GM21737 (cell line): Measurements from ENCODE around the gene HFE.
A peak's percentile ranks its signal among the peaks of the same experiment; 100 is the strongest.
"Not testable (repeated sequence)": the region's sequence is repeated elsewhere in the genome, so short reads cannot be mapped to it uniquely, and the experiment has no call there.

Experiments
- ATAC-seq: cut with Tn5 transposase; IDR thresholded peaks from one replicate; pipeline ENCODE4 v1.9.1; 2021; ENCODE audit warnings: mild to moderate bottlenecking, moderate library complexity; ENCODE audit not compliant: unreplicated experiment

The HFE gene, protein sequence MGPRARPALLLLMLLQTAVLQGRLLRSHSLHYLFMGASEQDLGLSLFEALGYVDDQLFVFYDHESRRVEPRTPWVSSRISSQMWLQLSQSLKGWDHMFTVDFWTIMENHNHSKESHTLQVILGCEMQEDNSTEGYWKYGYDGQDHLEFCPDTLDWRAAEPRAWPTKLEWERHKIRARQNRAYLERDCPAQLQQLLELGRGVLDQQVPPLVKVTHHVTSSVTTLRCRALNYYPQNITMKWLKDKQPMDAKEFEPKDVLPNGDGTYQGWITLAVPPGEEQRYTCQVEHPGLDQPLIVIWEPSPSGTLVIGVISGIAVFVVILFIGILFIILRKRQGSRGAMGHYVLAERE

DNA sequence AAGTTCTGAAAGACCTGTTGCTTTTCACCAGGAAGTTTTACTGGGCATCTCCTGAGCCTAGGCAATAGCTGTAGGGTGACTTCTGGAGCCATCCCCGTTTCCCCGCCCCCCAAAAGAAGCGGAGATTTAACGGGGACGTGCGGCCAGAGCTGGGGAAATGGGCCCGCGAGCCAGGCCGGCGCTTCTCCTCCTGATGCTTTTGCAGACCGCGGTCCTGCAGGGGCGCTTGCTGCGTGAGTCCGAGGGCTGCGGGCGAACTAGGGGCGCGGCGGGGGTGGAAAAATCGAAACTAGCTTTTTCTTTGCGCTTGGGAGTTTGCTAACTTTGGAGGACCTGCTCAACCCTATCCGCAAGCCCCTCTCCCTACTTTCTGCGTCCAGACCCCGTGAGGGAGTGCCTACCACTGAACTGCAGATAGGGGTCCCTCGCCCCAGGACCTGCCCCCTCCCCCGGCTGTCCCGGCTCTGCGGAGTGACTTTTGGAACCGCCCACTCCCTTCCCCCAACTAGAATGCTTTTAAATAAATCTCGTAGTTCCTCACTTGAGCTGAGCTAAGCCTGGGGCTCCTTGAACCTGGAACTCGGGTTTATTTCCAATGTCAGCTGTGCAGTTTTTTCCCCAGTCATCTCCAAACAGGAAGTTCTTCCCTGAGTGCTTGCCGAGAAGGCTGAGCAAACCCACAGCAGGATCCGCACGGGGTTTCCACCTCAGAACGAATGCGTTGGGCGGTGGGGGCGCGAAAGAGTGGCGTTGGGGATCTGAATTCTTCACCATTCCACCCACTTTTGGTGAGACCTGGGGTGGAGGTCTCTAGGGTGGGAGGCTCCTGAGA lies at the start of gene HFE:
Gene HFE (plus strand): TSS at position 146 of the 832 bp plus-strand sequence. CDS start 12 bp downstream, at position 158.
- peak; percentile 48 for ATAC-seq

DNA sequence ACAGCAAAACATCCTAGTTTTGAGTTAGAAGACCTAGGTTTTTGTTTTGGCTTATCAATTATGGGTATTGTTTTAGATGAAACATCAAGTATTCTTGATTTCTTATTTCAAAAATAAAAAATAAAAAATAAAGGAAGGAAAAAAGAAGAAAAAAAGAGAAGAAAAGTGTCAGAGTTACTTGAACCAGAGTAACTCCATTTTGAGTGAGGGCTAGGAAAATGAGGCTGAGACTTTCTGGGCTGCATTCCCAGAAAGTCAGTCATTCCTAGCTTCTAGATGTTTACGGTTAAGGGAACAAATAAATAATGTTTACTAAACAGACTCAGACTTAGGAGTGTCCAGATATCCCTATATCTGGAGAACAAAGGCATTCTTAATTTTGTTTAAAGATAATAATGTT lies 45.3 kb upstream of the HFE start:
- ATAC-seq: no peak

DNA sequence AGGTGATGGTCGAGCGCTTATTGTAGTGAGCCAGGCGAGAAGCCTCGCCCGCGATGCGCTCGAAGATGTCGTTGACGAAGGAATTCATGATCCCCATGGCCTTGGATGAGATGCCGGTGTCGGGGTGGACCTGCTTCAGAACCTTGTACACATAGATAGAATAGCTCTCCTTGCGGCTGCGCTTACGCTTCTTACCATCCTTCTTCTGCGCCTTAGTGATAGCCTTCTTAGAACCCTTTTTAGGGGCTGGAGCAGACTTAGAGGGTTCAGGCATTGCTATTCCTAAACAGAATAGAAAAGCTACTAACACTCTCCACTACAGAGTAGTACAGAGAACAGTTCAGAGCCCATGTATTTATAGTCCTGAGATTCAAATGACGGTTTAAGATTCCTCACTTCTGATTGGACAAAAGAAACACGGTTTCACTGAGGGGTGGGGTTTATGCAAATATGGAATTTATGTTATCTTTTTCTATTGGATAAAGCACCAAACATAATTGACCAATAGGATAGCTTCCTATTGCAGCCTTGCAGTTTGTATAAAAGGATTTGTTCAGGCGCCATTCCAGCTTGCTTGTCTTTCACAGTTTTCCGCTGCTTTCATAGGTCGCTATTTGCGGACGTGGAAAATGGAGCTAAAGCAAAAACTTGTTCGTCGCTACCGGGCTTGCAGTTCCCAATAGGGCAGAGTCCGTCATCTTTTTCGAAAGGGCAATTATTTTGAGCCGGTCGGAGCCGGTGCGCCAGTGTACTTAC lies 43.7 kb upstream of the HFE start:
- ATAC-seq: peak; percentile 58

DNA sequence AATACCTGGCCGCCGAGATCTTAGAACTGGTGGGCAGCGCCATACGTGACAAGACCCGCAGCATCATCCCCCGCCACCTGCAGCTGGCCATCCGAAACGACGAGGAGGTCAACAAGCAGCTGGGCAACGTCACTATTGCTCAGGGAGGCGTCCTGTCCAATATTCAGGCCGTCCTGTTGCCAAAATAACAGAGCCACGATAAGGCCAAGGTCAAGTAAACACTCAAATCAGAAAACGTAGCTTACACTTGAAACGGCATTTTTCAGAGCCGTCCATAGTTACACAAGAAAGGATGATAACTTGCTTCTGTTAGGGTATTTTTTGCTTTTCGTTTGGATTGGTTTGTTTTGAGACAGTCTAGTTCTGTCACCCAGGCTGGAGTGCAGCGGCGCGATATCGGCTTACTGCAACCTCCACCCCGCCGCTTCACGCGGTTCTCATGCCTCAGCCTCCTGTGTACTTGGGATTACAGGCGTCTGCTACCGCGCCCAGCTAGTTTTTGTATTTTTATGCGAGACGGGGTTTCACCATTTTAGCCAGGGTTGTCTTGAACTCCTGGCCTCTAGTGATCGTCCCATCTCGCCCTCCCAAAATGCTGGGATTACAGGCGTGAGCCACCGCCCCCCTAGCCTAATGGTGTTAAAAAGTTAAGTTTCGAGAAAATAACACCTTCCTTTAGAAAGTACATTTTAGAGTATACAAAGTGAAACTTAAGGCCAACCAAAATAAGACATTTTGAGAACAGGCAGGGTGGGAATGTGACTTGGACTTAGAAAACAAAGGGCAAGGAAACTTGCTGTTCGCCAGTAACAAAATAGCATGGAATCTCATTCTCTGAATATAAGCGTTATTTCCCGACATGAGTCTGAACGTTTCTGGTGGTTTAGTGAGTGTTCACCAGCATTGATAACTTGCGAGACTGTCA lies 42.8 kb upstream of the HFE start:
- ATAC-seq: peak; percentile 18

DNA sequence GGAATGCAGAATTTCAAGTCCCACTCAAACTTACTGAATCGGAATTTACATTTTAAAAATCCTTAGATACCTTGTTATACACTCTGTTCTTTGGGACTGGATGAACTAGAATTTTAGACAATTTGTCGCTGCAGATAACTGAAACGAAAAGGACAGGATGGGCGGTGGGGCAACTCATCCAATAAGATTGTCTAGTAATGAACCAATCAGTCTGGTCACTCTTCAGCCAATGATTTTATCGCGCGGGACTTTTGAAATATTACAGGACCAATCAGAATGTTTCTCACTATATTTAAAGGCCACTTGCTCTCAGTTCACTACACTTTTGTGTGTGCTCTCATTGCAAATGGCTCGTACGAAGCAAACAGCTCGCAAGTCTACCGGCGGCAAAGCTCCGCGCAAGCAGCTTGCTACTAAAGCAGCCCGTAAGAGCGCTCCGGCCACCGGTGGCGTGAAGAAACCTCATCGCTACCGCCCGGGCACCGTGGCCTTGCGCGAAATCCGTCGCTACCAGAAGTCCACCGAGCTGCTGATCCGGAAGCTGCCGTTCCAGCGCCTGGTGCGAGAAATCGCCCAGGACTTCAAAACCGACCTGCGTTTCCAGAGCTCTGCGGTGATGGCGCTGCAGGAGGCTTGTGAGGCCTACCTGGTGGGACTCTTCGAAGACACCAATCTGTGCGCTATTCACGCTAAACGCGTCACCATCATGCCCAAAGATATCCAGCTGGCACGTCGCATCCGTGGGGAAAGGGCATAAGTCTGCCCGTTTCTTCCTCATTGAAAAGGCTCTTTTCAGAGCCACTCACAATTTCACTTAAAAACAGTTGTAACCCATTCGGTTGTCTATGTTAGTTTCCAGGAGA lies 41.9 kb upstream of the HFE start:
- ATAC-seq: peak; percentile 47

DNA sequence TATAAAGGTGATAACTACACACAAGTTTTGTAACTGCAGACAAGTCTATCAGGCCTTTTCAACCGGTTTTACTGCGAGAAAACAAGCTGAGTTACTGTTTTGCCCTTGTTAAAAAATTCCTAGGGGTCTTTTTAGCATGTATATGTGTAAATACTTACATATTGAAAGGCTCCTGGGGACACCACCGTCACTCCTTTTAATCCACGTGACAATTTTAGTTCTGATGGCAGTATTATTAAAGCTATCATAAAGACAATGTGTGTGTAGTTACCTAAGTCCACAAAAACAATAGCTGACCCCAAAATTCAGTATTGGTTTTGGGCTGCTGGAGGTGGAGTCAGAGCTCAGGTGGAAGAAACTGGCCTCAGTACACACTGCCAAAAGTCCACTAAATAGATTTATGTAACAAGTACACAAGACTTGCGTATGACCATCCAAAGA lies 41.3 kb upstream of the HFE start:
- no peak for ATAC-seq

DNA sequence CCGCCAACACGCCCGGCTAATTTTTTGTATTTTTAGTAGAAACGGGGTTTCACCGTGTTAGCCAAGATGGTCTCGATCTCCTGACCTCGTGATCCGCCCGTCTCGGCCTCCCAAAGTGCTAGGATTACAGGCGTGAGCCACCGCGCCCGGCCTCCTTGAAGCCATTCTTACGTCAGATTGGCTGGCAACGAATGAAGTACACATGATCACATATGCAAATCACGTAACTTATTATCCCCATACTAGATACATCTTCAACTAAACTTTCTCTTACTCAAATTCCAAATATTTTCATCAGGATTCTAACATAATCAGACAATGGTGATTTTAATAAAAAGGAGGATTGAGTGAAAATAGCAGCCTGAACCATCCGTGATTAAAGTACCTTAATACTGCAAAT lies 39.9 kb upstream of the HFE start:
- ATAC-seq: not testable (repeated sequence)

DNA sequence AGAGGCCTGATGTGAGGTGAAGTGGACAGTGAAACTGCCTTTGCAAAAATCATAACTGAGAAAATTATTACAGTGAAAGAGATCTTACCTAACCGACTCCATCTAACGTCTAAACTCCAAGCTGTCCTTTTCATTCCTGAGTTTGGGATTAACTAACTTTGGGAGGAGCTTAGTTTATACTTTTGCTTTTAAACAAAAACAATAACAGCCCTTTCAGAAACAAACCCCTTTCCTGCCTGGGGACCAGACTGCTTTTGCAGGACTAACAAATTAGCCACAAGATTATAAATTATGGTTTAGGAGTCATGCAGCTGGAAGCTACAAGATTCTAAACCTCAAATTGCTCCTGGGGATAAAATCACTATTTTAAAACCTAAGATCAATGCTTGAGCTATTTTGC lies 38.6 kb upstream of the HFE start:
- ATAC-seq: no peak

DNA sequence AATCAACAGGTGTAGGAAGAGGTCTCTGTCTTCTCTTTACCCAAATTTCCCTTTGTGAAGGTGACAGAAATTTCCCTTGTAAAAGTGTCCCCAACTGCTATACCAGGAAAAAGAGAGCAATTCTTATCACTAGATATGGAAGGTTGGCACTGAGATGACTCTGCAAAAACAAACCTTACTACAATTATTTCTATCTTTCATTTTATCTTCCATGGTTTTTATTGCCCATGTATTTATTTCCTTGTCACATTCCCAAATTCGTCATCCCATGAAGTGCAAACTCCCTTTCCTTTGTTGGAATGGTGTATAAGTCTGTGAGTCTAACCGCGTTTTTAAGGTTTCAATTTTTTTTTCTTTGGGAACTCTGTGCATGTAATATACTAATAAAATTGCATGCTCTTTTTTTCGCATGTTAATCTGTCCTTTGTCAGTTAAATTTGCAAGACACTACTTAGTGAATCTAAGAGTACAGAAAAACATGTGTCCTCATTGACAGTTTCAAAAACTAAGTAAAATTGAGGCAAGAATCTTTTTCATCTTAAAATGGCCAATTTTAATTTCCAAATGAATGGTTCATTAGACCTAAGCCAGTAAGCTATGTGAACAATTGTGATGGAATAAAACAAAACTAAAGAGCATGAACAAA lies 35.4 kb upstream of the HFE start:
- no peak for ATAC-seq

DNA sequence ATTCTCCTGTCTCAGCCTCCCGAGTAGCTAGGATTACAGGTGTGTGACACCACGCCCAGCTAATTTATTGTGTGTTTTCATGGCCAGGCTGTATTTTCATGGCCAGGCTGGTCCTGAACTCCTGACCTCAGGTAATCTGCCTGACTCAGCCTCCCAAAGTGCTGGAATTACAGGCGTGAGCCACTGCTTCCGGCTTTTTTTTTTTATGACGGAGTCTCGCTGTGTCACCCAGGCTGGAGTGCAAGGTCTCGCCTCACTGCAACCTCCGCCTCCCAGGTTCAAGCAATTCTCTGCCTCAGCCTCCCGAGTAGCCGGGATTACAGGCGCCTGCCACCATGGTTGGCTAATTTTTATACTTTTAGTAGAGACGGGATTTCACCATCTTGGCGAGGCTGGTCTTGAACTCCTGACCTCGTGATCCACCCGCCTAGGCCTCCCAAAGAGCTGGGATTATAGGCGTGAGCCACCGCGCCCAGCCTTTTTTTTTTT lies 34.4 kb upstream of the HFE start:
- ATAC-seq: not testable (repeated sequence)

DNA sequence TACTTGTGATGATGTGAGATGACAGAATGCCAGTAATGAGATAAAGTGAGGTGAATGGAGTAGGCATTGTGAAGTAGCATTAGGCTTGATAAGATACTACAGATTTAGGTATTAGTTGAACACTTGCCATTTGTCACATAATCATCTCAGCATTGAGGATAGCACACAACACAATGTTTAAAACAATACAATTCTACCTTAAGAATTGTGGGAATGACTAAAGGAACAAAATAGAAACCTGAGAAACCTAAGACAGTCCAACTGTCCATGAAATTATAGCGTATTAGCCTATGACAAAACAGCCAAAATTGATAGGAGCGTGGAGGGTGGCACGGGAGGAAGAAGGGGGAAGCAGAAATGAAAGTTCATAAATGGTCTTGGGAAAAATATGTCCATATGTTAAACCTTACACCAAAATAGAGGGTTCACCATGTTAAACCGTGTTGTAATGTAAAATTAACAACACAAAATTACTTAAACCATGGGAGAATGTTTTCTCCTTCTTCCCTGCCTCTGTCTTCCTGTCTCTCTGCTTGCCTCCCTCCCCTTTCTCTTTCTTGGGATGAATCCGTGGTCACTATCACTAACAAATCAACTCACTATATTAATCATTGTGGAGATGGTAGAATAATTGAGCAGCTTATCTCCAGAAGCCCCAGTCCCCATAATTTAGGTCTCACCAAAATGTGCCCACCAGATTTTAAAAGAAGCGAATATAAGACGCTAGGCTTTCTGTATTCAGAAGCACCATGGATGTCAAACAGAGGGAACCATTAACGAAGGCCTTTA lies 33.0 kb upstream of the HFE start:
- ATAC-seq: no peak

DNA sequence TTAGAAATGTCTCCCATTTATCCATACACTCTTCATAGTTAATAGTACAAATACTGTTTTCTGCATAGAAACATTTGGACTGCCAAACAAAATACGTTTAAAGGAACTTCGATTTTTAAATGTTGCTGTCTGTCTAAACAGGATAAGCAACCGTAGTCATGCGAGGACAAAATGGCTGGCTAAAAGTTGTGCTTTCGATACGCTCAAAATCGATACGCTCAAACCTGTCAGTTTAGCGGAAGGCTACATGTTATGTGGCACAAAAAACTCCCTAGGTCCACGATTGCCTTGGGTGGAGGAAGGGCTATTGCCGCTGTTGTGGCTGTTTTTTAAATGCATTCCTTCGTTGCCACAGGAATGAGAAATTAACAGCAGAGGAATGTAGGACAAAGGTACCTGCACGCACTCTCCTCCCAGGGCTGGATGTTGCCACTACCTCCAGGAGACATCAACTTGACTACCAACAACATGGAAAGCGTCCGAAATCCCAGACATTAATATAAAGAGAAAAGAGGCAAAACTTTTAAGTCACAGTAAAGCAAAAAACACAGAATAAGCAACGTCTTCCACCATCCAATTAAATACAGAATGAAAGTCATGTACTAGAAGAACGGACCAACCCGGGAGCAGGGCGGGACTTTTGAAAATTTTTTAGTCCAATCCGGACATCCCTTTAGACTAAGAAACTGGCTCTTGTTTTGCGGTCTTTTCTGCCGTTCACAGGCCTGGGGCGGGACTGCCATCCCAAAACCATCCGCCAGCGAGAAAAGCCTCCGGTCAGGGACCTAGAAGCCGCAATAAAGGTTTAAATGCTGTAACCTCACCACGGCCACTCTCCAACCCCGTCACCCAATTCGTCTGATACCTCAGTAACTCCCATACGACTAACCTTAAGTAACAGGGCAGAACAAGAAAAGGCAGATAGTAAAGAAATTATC lies 32.2 kb upstream of the HFE start:
- peak; percentile 46 for ATAC-seq

DNA sequence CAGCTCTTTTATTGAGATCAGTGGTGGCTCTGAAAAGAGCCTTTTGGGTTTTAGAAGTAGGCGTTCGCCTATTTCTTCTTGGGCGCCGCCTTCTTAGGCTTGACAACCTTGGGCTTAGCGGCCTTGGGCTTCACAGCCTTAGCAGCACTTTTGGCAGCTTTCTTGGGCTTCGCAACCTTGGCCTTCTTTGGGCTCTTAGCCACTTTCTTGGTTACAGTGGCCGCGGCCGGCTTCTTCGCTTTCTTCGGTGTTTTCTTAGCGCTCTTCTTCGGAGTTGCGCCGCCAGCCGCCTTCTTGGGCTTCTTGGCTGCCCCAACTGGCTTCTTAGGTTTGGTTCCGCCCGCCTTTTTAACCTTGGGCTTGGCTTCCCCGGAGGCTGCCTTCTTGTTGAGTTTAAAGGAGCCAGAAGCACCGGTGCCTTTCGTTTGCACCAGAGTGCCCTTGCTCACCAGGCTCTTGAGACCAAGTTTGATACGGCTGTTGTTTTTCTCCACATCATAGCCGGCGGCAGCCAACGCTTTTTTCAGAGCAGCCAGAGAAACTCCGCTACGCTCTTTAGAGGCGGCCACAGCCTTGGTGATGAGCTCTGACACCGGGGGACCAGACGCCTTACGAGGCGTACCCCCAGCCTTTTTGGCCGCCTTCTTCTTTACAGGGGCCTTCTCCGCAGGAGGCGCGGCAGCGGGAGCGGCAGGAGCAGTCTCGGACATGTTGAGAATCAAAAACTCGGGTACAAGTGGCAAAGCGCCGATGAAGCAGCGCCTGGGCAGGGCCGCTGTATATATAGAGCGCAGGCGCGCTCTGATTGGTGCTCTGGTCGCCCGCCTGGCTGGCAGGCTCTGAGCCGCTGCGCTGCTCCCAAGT lies 31.3 kb upstream of the HFE start:
- peak; percentile 73 for ATAC-seq

DNA sequence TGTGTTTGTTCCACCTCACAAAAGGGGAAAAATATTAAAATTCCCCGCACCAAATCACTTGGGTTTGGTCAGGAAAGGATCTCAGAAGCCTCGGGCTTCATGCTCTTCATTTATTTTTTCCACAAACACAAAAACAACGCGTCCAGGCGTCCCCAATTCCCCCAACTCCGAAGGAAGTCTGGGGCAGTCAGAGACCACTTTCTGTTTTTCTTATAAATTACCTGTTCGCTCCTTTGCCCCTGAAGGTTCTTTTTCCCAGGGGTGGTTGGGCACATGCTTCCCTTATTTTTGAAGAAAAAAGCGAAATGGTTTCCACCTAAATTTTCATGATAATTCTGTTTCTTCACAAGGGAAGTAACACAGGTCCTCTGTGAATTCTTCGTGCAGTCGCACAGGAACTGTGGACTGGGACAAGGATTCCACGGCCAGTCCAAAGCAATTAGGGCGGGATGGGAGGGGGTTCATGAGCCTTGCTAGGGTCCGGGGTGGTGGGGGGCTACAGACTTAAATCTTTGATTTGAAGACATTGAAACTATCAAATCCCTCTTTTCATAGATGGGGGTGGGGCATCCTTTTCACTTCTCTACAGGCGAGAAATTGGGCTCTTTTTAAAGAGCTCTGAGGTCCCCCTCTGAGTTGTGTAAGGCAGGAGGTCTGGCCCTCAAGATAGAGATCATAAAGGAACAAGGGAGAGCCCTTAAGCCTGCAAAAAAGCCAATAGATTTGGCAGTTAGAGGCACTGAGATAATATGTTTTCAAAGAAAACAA lies 30.5 kb upstream of the HFE start:
- ATAC-seq: peak; percentile 4

DNA sequence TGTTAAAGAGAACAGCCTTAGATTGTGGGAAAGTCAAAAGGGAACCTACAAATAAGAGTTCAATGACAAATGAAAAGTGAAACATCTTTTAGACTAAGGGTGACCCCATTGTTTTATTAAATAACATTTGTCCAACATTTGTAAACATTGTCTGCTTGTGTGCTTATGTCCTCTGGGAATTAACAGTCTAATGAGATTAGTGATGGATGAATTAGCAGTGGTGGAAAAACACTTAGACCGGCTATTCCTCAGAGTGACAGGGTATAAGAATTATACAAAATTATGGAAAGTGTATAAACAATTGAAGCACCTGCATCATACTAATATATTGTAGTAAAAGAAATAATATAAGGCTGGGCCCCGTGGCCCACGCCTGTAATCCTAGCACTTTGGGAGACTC lies 29.3 kb upstream of the HFE start:
- no peak for ATAC-seq
